ENCODE data around the gene PEA15.

PEA15 gene

GRCh38 chr1:160186246-160186645 lies 18.9 kb upstream of the PEA15 start:
- DNase-seq: no peak

DNA sequence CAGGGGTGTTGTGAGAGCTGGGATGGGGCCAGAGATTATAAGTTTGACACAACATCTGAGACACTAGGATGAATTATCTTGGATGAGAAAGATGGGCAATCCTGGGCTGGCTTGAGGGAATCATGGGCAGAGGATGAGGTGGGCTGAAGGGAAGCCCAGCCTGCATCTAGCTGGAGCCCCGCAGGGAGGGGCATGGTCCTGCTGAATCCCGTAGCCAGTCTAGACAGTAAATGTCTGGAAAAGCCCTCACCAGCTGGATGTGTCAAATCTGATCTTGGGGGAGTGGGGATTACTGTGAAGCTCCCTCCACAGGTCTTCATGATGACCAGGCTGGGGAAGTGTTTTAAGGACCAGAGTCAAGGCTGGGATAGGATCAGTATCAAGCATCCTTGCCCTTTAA lies 18.5 kb upstream of the PEA15 start:
- no peak for DNase-seq

GRCh38 chr1:160187407-160187806 lies 17.8 kb upstream of the PEA15 start:
- DNase-seq: no peak

DNA sequence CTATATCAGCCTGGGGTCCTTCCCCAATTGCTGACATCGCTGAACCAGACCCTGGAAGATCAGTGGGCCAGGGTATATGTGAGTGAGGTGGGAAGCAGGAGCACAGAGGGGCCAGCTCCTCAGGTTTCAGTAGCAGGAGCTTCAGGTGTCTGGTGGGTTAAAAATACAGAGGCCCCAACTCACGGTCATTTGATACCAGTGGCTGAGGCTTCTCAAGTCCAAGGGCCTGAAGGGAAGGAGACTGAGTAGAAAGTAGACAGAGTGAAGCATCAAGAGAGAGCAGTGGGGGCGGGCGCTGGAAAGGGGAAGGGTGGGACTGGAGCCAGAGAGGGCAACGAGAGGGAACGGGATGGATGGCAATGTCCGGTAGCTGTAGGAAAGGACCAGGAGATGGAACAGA lies 16.8 kb upstream of the PEA15 start:
- DNase-seq: no peak

DNA sequence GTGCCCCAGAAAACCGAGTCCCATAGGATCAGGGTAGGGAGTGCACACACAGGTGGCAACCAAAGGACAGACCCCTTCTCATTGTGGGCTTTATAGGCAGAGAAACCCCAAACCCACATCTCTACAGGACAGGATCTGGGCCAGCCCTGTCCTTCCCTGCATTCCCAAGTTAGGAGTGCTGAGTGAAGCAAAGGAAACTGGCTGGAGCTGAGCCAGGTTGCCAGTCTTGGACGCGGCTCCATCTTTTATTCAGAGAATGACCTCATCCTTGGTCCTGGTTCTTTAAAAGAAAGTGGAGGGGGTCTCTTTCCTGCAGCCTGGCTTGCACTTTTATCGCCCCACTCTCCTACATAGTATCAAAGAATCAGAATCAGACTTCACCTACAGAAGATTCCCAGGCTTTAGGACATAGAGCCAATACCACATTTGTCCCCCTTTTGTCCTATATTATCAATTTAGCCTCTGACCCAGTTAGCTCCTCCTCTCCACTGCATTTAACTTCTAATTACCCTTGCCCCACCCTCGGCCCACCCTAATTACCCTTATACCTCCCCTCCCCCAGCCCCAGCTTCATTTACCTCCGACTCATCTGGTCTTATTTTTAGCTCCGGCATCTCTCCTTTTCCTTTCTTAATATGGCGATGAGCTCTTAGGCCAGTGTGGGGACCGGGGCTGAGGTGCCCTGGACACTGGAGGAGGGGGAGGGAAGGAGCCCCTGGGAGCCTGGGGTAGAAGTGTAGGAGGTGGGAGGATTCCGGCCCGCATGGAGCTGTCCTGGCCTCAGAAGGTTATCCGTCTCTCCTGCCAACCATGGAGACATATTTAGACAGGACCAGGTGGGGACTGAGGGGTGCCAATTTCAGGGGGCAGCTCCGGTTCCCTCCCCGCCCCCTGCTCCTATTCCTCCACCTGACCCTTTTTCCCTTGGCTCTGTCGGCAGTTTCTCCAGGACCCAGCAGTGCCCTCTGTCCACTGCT lies 15.2 kb upstream of the PEA15 start, which contains the start of gene CASQ1:
Gene CASQ1, plus strand, starts transcription at position 927 of the 977 bp plus-strand sequence. CDS start 177 bp downstream, outside the sequence.
- no peak for DNase-seq

DNA sequence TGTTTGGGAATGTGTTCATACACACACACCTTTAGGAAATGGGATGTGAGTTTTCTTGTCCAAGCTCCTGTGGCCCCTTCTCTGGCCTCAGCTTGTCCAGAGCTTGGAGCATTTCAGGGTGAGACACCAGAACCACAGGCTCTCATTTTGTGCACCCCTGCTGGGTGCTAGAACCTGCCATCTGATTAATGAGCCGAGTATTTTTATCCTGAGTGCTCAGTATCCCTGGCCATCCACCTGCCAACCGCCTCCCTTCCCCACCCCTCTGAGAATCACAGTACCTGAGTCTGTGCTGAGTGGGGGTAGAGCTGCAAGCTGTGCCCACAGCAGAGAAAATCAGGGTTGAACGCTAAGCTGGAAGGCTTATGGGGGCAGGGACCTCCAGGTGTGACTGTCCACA lies 13.4 kb upstream of the PEA15 start:
- no peak for DNase-seq

DNA sequence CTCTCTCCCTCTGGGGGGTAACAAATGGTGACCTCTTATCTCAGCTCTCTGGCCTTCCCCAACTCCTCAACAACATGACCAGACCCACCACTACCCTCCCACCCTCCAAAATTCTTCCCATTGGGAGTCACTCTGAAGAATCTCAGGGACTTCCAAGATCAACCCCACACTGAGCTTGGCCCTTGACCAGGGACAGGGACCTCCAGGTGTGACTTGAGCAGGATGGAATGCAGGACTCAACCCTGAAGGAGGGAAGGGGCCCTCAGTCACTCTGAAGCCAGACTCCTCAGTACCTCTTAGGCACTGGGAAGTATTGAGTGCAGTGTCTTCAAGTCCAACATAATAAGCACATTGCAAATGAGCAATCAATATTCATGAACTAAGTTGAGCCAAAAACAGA lies 12.9 kb upstream of the PEA15 start:
- DNase-seq: no peak

GRCh38 chr1:160193091-160193819 lies 11.9 kb upstream of the PEA15 start:
- DNase-seq: peak; percentile 68

GRCh38 chr1:160193832-160194736 lies 11.1 kb upstream of the PEA15 start:
- no peak for DNase-seq

- no peak for DNase-seq
These were observed 10.5 kb upstream of the PEA15 start for GRCh38 chr1:160194737-160195059.

DNA sequence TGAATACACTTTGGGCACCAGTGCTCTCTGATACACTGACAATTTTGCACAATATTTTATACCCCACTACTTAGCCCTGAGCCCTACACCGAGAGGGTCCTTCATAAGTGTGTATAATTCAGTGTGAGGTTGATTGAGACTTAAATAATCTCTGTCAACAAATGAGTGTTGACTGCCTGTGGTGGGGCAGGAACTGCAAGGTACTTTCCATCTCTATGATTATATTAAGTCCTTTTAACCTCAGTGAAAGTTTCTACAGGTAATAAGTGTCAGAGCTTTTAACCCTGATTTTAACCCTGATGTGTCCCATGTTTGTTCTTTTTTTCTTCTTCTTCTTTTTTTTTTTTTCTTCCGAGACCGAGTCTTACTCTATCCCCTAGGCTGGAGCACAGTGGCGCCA lies 9.0 kb upstream of the PEA15 start:
- DNase-seq: no peak

- DNase-seq: no peak
These were observed 8.0 kb upstream of the PEA15 start for GRCh38 chr1:160197231-160197630.

DNA sequence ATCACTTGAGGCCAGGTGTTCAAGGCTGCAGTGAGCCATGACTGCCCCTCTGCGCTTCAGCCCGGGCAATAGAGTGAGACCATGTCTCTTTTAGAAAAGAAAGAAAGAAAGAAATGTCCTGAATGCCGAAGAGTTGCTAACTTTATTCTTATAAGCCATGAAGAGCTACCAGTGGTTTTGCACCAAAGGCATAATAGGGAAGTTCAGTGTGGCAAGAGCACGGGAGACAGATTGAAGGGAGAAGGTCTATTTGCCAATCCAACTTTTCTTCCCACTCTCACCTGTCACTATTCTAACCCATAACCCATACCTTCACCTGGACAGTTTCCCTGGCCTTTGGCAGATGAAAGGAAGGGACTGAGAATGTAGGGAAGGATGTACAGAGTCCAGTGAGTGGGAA lies 4.4 kb upstream of the PEA15 start:
- DNase-seq: no peak

DNA sequence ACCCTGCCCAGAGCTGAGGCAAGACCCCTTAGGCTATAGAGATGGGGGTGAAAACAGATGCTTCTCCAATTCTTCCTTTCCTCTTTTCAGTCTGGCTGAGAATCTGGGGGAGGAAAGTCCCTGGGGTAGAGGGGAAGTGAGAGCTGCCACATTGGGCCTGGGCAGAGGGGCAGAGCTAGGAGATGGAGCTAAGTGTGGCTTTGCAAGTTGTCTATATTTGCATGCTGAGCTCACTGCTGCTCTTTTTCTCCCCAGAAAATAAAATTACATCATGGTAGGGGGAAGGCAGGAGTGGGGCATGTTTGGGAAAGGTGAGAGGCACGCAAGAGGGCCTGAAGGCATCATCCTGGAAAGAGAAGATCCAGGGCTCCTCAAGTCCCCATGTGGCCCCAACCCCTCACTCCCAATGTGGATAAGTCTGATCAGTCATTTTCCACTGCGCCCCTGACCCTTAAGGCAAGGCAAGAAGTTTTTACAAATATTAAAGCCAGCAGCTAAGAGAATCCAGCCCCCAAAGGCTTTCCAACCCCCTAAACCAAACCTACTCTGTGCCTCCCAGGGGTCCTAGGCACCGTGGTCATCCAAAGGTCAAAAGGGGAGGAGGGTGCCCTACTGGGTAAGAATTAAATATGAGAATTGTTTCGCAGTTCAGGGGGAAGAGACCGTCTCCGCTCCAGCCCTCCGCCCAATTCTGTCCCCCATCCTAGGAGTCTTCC lies 500 bp upstream of the PEA15 start:
- DNase-seq: no peak

GRCh38 chr1:160206036-160206389 lies 829 bp downstream of the PEA15 start:
- no peak for DNase-seq

DNA sequence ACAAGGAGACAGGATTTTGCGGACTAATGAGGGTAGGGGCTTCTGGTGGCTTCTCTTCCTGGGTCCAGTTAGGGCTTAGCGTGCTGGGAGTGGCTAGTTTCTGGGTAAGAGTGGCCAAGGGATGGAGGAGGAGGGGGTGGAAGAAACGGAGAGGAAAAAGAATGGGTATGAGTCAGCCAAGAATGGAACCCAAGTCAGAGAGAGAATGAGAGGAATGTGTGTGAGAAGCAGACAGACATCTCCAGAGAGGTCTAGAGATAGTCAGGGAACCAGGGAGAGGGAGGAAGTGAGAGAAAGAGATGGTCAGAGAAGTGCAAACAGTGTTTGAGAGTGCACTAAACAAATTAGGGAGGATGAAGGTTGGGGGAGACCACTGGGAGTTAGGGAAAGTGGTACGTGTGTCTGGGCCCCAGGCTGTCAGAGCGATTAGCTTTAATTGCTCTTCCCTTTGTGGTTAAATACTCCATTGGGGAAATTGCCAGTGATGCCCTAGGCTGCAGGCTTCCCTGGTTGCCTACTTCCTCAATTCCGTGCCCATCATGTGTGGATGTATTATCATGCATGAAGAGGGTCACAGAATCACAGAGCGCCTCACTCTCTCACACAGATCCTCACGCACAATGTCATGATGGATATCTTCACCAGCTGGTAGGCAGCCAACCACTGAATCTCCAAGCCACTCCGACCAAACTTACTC lies 1.4 kb downstream of the PEA15 start:
- DNase-seq: no peak

DNA sequence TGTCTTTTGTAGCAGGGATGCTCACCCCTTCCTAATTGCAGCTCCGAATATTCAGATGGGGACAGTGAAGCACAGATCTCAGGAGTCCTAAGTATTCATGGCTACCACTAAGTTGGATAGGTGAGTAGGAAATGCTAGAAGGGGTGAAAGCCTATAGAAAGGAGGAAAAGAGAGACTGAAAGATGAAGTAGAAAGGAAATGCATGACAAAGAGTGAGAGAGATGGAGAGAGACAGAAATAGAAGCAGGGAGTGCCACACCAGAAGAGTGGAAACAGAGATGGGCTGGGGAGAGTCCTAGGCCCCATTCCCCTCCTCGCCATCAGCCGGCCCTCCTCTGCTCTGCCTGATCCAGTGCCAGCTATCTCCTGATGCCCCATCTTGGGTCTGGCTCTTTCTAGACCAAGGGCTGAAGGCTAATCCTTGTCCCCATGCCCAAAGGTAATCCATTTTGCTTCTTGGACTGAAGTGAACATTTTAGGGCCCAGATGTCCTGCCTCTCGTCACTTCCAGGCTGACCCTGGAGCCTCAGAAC lies 2.0 kb downstream of the PEA15 start:
- DNase-seq: no peak

GRCh38 chr1:160207771-160208556 lies 2.8 kb downstream of the PEA15 start:
- no peak for DNase-seq

DNA sequence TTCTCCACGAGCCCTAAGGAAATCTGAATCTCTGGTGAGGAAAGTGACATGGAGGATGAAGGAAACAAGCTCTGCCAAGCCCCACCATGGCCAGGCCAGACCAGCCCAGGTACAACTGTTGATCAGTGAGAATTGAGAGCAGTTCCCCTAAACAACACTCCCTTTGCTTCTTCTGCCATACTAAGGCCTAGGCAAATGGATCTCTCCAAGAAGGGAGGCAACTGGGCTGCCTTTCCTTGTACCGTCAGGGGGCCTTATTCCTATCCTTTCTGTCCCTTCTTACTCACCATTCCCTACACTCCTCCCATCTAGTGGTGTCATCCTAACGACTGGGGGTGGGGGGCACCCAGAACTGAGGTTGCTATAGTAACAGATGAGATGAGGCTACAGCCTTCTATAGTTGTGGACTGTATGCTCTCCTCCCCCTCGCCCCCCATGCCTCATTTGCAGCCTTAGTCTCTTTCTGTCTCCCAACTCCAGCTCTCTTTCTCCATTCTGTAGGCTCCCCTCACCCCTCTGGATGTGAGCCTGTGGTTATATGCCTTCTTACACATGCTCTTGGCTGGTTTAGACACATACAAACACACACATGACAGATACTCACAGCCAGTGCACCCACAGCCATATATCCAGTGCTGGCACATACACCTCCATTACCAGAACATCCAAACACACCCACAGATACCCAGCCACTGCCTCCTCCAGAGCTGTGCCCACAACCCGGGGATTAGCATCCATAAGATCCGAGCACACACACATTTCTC lies 3.6 kb downstream of the PEA15 start:
- no peak for DNase-seq
